HG03060 (cell line): ENCODE measurements around the gene TPX2.
"Not testable (repeated sequence)": the region's sequence is repeated elsewhere in the genome, so short reads cannot be mapped to it uniquely, and the experiment has no call there.

ENCODE experiments used
- ATAC-seq: cut with Tn5 transposase; IDR thresholded peaks from one replicate; pipeline ENCODE4 v1.9.1; 2021; ENCODE audit warnings: low read depth, moderate number of reproducible peaks; ENCODE audit not compliant: unreplicated experiment

Gene TPX2

GRCh38 chr20:31719644-31720485, 19.2 kb upstream of the TPX2 start:
- ATAC-seq: no peak

- no peak for ATAC-seq
These were observed 18.3 kb upstream of the TPX2 start for GRCh38 chr20:31720486-31721407.

- no peak for ATAC-seq
These were observed 17.5 kb upstream of the TPX2 start for GRCh38 chr20:31721408-31722256.

- ATAC-seq: no peak
These were observed 16.6 kb upstream of the TPX2 start, which contains the start of gene BCL2L1 for GRCh38 chr20:31722257-31723068. Gene BCL2L1, minus strand, starts transcription at chr20:31722868. Its CDS starts 650 bp downstream, at chr20:31722218.

DNA sequence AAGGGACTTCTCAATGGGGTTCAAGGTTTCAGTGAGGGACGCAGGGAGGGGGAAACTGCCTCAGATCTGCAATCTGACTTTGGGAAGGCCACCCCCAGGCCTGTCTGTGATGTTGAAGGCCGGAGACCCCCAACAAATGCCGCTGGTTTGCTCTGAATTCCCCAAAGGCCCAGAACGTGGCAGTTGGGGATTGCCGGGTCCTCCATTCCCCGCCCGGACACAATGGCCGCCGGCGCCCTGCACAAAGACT, 16.1 kb upstream of the TPX2 start:
- ATAC-seq: no peak

DNA sequence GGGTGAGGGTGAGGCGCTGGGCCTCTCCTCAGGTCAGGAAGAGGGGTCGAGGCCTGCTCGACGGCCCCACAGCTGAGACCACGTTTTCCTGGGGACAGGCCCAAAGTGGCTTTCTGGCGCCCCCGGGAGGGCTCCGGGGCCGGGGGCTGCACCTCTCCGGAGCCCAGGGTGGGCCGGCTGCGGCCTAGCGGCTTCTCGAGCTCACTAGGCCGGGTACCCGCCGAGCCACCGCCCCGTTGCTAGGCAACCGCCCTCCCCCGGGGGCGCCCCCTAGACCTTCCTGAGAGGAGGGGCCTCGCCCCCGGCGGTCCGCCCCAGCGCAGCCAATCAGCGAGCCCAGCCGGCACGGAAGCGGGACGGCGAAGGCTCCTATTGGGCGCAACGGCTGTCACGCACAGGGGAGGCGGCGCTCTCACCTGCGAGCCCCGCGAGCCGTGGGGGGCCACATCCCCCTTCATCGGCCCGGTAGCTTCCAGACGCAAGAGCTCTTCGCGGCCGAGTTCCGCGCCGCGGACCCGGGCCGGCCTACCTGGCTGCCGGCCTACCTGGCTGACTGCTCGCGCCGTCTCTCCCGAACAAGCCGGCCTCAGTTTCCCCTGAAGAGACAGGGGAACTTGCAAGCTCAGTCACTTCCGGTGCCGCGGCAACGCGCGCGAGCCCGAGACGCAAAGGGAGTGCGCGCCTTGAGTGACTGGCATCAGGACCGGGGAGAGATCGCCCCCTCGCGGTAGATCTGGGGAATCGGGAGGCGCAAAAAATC, 15.6 kb upstream of the TPX2 start:
- peak; percentile 51 for ATAC-seq

DNA sequence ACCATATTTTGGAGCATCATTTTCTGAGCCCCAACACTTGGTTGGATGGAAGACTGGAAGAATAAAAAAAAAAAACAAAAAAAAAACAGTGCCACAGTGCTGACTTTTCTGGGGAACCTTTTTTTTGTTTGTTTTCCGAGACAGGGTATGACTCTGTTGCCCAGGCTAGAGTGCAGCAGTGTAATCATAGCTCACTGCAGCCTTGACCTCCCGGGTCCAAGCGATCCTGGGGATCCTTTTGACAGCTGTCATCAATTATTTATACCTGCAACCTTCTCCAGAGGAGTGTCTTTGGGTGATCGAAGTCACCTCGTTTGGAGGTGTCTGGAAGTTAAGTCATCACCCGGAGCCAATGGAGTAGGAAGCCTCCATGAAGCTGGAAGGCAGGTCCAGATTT, 7.8 kb upstream of the TPX2 start:
- no peak for ATAC-seq

DNA sequence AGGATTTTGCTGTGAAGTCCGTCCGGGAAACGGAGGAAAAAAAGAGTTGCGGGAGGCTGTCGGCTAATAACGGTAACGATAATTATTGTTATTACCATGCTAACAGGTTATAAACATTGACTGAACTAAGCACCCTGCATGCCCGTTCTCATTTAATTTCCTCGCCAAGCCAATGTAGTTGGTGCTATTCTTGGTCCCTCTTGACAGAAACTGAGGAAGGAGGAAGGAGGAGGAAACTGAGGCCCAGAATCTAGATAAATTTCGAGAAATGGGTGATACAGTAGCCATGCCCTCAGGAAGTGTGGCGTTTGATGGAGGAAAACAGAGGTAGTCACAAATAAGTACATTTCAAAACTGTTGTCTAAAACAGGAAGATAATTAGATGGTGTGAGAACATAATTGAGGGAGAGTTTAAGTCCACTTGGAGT, 474 bp downstream of the TPX2 start:
- ATAC-seq: no peak

- no peak for ATAC-seq
These were observed 1.1 kb downstream of the TPX2 start for GRCh38 chr20:31740208-31740607.

GRCh38 chr20:31740656-31741323, 1.7 kb downstream of the TPX2 start:
- ATAC-seq: no peak

DNA sequence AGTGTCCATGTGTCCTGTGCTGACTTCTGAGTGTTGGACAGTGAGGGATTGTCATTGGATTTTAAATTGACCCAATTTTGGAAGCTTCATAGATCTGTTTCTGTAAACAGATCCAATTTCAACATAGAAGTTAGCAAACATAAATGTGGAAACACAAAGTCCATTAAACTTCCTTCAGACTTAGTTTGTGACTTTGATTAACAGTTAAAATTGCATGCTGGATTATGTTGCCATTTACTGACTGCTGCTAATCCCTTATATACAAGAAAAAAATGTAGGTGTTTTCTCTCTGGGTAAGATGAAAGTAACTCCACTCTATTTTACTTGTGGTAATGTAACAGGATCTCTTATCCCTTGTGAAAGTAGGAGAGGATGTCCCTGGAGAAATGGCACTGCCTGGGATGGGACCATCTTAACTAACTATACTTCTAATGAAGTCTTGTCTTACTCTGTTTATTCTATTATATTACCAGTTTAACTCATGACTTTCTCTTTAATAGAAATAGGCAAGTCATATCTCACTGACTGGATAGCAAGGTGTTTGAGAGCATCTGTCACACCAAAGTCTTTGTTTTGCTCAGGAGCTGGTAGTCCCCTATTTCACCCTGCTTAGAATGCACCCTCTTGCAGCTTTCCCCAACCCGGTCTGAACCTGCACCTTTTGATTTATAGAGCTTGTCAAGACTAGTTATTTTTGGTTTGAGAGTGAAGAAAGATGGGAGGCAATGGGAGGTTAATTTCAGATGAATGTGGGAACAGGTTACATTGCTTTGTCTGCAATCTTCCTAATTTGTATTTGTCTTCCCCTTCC, 7.2 kb downstream of the TPX2 start:
- no peak for ATAC-seq

DNA sequence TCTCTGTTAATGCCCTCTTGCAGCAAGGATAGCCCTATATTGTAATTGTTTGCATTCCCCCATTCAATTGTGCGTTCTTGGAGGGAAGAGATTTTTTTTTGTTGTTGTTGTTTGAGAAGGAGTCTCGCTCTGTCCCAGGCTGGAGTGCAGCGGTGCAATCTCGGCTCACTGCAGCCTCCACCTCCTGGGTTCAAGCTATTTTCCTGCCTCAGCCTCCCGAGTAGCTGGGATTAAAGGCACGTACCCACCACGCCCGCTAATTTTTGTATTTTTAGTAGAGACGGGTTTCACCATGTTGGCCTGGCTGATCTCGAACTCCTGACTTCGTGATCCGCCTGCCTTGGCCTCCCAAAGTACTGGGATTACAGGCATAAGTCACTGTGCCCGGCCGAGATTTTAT, 7.9 kb downstream of the TPX2 start:
- ATAC-seq: not testable (repeated sequence)

DNA sequence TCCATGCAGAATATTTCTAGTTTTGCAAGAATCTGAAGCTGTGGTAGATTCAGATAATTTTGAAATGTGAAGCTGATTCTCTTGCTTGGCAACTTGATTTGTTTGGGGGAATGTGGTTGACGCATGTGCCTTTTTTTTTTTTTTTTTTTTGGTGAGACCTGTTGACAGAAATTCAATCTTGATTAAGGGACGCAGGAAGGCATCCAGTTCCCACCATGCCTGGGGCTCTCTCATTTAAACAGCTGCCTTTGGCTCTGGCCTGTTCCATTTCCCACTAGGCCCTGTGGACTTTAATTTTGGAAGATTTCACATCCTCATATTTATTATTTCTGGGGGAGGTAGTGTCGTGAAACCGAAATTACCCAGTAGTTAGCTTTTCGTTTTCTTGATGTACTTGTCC, 8.6 kb downstream of the TPX2 start:
- no peak for ATAC-seq

DNA sequence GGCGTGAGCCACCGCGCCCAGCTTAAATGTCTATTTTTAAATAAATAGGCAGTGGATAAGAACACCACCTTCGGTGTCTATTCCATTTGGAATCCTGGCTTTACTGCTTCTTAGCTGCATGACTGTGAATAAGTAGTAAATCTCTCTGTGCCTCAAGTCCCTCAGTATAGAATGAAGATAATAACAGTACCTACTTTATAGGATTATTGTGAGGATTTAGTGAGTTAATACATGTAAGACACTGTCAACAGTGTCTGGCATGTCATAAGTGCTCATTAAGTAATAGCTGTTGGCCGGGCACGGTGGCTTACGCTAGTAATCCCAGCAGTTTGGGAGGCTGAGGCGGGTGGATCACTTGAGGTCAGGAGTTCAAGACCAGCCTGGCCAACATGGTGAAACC, 10.1 kb downstream of the TPX2 start:
- no peak for ATAC-seq

GRCh38 chr20:31751126-31751525, 12.0 kb downstream of the TPX2 start:
- ATAC-seq: no peak

DNA sequence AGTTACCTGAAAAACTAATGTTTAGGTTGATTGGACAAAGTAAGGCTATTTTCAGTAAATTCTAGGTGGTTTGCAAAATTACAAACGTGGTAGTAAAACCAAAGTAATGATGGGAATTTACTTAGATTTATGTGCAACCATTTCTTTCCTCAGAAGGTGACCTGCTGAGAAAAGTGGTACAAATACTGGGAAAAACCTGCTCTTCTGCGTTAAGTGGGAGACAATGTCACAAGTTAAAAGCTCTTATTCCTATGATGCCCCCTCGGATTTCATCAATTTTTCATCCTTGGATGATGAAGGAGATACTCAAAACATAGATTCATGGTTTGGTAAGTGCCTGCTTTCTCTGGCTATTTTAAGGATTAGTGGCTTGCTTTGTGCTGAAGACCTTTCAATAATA, 18.2 kb downstream of the TPX2 start:
- no peak for ATAC-seq

DNA sequence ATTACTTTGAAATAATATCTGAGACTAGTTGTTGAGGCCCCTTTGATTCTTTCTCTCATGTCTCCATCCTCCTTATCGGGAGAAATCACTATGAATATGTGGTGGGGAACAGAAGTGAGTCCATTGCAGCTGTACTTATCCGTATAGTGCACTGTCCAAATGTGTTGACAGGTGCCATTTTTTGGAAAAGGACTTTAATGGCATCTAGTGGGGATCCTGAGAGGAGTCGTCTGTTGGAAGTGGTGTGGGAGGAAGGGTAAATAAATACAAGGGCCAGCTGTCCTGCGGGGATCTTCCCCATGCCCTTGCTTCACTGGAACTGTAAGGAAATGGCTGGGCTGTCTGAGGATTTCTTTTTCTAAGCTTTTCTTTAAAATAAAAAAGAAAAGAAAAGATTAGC, 19.4 kb downstream of the TPX2 start:
- ATAC-seq: no peak

DNA sequence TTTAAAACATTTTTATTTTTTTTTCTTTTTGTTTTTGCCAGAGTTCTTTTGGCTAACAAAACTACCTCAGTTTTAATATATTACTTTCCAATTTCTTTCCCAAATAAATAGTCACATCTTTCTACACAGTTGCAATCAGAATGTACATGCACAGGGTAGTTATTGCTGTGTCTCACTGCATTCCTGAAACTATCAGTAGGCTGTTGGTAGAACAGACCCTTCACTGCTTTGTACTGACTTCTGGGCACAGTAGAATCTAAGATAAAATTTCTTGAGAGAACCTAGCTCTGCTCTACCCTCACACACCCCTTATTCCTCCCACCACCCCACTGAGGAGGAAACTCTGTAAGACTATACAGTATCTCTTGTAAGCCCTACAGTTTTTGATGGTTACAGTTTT, 19.9 kb downstream of the TPX2 start:
- ATAC-seq: no peak
